ENCODE measurements around the gene CUTA.

DNA sequence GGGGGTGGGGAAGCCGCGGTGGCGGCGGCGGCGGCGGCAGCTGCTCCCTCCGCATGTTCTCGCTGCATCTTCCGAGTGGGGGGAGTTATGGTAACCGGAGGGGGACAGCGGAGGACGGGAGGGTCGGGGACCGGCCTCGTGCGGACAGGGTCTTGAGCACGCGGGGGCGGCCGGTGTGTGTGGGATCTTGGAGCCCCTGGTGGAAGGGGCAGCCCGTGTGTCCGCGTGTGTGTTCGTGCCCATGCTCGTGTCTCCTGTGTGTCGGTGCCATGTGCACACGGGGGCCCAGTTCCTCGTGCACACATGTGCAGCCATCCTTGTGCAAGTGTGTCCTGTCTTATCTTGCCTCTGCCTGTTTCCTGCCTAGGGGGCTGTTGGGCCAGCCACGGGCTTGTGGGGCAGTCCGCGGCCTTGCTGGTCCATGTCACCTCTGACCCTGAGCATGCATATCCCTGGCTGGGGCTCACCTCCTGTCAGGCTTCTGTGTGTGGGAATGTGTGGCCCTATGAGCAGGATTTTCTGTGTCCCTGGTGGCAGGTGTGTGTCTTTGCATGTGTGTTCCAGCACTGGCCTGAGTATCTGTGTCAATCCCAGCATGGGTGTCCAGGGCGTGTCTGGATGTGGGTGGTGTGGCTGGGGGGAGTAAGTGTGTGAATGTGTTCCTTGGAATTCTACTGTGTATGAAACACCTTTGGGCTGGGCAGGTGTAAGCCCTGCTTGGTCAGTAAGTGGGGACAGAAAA is 10.5 kb upstream of the CUTA start:
- no peak for TF ChIP-seq POLR2AphosphoS5 (IDR thresholded peaks at IDR 0.05; ENCODE audit: insufficient read depth in 1 of 2, low read depth in 1 of 2)
- TF ChIP-seq, protein P1, sequence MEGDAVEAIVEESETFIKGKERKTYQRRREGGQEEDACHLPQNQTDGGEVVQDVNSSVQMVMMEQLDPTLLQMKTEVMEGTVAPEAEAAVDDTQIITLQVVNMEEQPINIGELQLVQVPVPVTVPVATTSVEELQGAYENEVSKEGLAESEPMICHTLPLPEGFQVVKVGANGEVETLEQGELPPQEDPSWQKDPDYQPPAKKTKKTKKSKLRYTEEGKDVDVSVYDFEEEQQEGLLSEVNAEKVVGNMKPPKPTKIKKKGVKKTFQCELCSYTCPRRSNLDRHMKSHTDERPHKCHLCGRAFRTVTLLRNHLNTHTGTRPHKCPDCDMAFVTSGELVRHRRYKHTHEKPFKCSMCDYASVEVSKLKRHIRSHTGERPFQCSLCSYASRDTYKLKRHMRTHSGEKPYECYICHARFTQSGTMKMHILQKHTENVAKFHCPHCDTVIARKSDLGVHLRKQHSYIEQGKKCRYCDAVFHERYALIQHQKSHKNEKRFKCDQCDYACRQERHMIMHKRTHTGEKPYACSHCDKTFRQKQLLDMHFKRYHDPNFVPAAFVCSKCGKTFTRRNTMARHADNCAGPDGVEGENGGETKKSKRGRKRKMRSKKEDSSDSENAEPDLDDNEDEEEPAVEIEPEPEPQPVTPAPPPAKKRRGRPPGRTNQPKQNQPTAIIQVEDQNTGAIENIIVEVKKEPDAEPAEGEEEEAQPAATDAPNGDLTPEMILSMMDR (IDR thresholded peaks at IDR 0.05) = peak in 1 of 3 experiments; percentile 31
- TF ChIP-seq POLR2A (IDR thresholded peaks at IDR 0.05) = no peak
